Measurements from ENCODE around the gene PHLDA1.

Gene PHLDA1

GRCh38 chr12:76037130-76038103, 5.8 kb upstream of the PHLDA1 start:
- peak; percentile 17 for DNase-seq (ENCODE audit: low read depth)

- DNase-seq (ENCODE audit: low read depth), result no peak
These were observed 3.5 kb upstream of the PHLDA1 start for GRCh38 chr12:76035045-76035444.

GRCh38 chr12:76033081-76034011, 1.8 kb upstream of the PHLDA1 start:
- no peak for DNase-seq (ENCODE audit: low read depth)

- DNase-seq (ENCODE audit: low read depth), result peak; percentile 31
These were observed 736 bp upstream of the PHLDA1 start for GRCh38 chr12:76032043-76032981.

GRCh38 chr12:76031081-76031413, 529 bp downstream of the PHLDA1 start:
- no peak for DNase-seq (ENCODE audit: low read depth)

- peak; percentile 35 for DNase-seq (ENCODE audit: low read depth)
These were observed 1.1 kb downstream of the PHLDA1 start for GRCh38 chr12:76030341-76031080.

- no peak for DNase-seq (ENCODE audit: low read depth)
These were observed 1.6 kb downstream of the PHLDA1 start for GRCh38 chr12:76029982-76030340.

GRCh38 chr12:76028571-76029277, 2.9 kb downstream of the PHLDA1 start:
- DNase-seq (ENCODE audit: low read depth), result no peak

GRCh38 chr12:76026643-76027063, 4.9 kb downstream of the PHLDA1 start:
- DNase-seq (ENCODE audit: low read depth), result no peak

GRCh38 chr12:76025601-76026575, 5.7 kb downstream of the PHLDA1 start:
- DNase-seq (ENCODE audit: low read depth), result no peak

GRCh38 chr12:76024942-76025600, 6.5 kb downstream of the PHLDA1 start:
- no peak for DNase-seq (ENCODE audit: low read depth)

GRCh38 chr12:76024102-76024781, 7.3 kb downstream of the PHLDA1 start:
- DNase-seq (ENCODE audit: low read depth), result no peak

GRCh38 chr12:76023069-76023690, 8.4 kb downstream of the PHLDA1 start:
- DNase-seq (ENCODE audit: low read depth), result no peak

- no peak for DNase-seq (ENCODE audit: low read depth)
These were observed 9.1 kb downstream of the PHLDA1 start for GRCh38 chr12:76022506-76022905.

GRCh38 chr12:76020731-76021672, 10.6 kb downstream of the PHLDA1 start:
- peak; percentile 51 for DNase-seq (ENCODE audit: low read depth)

GRCh38 chr12:76020281-76020680, 11.3 kb downstream of the PHLDA1 start:
- peak; percentile 70 for DNase-seq (ENCODE audit: low read depth)

Data from activated gamma-delta T cell treated with anti-CD3 and anti-CD28 coated beads, Interleukin-2, amount 50 U/mL, for 16 hours (primary cell).